Right lobe of liver (tissue), 6 donors: ENCODE results near the gene CACNA1C. TPM values are rescaled to one million over a fixed set of nuclear protein-coding genes. Genes with fewer than 3 reads are reported as not detected.

Experiments used
- ATAC-seq, 4 donors: fragments of 200-7000 bp; cut with Tn5 transposase; one replicate each; pipeline ENCODE4 v1.9.1; 2020; ENCODE audit warnings: mild to moderate bottlenecking in 4 of 4, moderate library complexity in 4 of 4
- DNase-seq, 3 donors: peaks; one replicate each; pipeline ENCODE4 v3.0.0-alpha.2; 2020
- H3K27ac ChIP-seq, 3 donors: fragments of 200-600 bp; one replicate each; pipeline ENCODE4 v1.8.0; 2022
- H3K27me3 ChIP-seq, 2 donors: fragments of 200-600 bp; one replicate each; pipeline ENCODE4 v1.8.0; 2022
- H3K36me3 ChIP-seq, 4 donors: fragments of 200-600 bp; sonication (generic) in 1 of 4; one replicate each; pipeline versions ENCODE4 v1.5.1 to v1.8.0; 2017 to 2022; ENCODE audit warnings: control low read depth in 1 of 4
- H3K4me1 ChIP-seq, 4 donors: fragments of 200-600 bp; sonication (generic) in 1 of 4; one replicate each; pipeline versions ENCODE4 v1.5.1 to v1.8.0; 2017 to 2022; ENCODE audit warnings: control low read depth in 1 of 4
- H3K4me3 ChIP-seq, 3 donors: fragments of 200-600 bp; one replicate each; pipeline ENCODE4 v1.8.0; 2022
- H3K9me3 ChIP-seq, 4 donors: fragments of 200-600 bp; sonication (generic) in 1 of 4; one replicate each; pipeline versions ENCODE4 v1.5.1 to v1.8.0; 2017 to 2022; ENCODE audit warnings: control low read depth in 1 of 4
- POLR2A ChIP-seq: fragments of 450-650 bp; IDR thresholded peaks from one replicate; pipeline ENCODE4 v1.6.1; 2017; ENCODE audit warnings: antibody characterized with exemption, mild to moderate bottlenecking
- WGBS: methylation state at CpG from one replicate; pipeline ENCODE4 v1.1.6; 2018; ENCODE audit warnings: low coverage, low lambda C conversion rate; ENCODE audit not compliant: insufficient coverage; ENCODE audit errors: missing lambda C conversion rate; 5-methylcytosine and 5-hydroxymethylcytosine counted together
- intact Hi-C, 2 donors: fragments of 100-400 bp; cut with DNase I; formaldehyde crosslinking; loops; one replicate each; pipeline versions ENCODE4 v1.11.2 to v1.14.1; 2022
- total RNA-seq, 6 experiments: library from RNA; depleted of rRNA in 2 of 6; stranded (reverse); fragments of >200 nt in 2 of 6; fragmentation: NEBNext Ultra II Directional in 3 of 6; extraction: Animal tissue kit (Norgen Biotek cat#: 25700) in 3 of 6; gene quantifications; one replicate each; pipeline versions ENCODE4 v1.1.0 to v1.2.4, GENCODE V29; 2016 to 2023
- TF ChIP-seq, protein P1 (sequence below), 4 donors: fragments of 200-600 bp in 3 of 4; fragments of 450-650 bp in 1 of 4; IDR thresholded peaks; one replicate each; pipeline versions ENCODE4 v1.5.1 to v1.8.0; 2016 to 2022; ENCODE audit warnings: antibody characterized with exemption in 4 of 4, mild to moderate bottlenecking in 2 of 4
- donor health status: DM: no; HTN: yes; CAD: no.
- donor health status: DM: no; HTN: no; CAD: no.
- donor health status: DM: no; HTN: no; CAD: no.
- donor health status: DM: no; HTN: yes; CAD: no.
- donor health status: DM: no; HTN: yes; CAD: no.

Gene CACNA1C
- total RNA-seq, 6 experiments from 2014 or later, result 0.18 to 1.0 (median 0.57) TPM

DNA sequence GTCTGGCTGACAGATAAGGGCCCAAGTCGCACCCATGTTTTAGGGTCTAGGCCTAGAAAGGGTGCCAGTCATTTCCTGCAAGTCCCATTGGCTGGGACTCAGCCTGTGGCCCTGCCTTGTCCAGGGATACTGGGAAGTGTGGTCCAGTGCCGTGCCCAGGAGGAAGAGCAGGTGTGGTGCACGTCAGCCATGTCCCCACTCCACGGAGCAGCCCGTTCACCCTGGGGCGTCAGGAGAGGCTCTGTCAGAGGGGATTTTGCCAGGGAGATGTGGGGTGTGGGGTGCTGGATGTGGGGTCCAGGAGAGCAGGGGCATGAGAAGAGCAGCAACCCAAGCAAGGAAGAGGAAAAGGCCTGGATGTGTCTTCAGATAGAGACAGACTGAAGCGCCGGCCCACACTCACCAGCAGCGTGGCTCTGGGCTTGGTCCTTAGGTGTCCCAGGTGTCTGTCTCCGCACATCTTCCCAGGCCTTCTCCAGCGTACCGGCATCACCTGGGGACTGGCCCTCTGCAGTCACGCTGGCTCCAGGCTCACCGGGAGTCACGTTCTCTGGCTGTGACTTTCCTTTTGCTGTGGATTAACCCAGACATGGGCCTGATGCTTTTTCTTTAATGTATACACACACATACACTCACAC, 138.2 kb downstream of the CACNA1C start:
- intact Hi-C loops, result no loop called here
- Histone ChIP-seq H3K36me3 (no peaks in the 10 kb centered on the region), H3K27me3 (no peaks in the 10 kb centered on the region), H3K27ac (no peak overlapping the region), H3K4me3 (no peak overlapping the region), H3K9me3 (no peaks in the 10 kb centered on the region), H3K4me1 (no peaks in the 10 kb centered on the region)
- no peak for TF ChIP-seq POLR2A
- TF ChIP-seq, protein P1, sequence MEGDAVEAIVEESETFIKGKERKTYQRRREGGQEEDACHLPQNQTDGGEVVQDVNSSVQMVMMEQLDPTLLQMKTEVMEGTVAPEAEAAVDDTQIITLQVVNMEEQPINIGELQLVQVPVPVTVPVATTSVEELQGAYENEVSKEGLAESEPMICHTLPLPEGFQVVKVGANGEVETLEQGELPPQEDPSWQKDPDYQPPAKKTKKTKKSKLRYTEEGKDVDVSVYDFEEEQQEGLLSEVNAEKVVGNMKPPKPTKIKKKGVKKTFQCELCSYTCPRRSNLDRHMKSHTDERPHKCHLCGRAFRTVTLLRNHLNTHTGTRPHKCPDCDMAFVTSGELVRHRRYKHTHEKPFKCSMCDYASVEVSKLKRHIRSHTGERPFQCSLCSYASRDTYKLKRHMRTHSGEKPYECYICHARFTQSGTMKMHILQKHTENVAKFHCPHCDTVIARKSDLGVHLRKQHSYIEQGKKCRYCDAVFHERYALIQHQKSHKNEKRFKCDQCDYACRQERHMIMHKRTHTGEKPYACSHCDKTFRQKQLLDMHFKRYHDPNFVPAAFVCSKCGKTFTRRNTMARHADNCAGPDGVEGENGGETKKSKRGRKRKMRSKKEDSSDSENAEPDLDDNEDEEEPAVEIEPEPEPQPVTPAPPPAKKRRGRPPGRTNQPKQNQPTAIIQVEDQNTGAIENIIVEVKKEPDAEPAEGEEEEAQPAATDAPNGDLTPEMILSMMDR (IDR thresholded peaks at IDR 0.05), result no peak
- WGBS, result 80% methylated on average over 1 of the region's 15 CpGs
- DNase-seq, result no peak
- ATAC-seq, result no peak

DNA sequence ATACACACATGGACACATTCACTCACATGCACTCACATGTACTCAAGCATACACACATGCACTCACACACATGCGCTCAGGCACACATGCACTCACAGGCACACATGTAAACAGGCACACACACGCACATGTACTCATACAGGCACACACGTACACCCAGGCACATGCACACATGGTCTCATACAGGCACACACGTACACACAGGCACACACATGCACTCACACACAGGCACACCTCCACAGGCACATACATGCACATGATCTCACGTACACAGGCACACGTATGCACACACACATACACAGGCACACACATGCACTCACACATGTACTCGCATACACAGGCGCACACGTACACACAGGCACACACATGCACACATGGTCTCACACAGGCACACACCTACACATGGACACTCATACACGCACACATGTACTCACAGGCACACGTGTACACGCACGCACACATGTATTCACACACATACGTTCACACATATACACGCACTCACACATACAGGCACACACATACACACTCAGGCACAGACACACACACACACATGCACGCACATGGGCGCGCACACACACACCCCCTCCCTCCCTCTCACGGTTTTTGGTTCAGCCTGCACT, 138.9 kb downstream of the CACNA1C start:
- intact Hi-C loops, result no loop called here
- 90% methylated on average over 17 of the region's 19 CpGs for WGBS
- H3K4me3 ChIP-seq, result no peak overlapping the region

DNA sequence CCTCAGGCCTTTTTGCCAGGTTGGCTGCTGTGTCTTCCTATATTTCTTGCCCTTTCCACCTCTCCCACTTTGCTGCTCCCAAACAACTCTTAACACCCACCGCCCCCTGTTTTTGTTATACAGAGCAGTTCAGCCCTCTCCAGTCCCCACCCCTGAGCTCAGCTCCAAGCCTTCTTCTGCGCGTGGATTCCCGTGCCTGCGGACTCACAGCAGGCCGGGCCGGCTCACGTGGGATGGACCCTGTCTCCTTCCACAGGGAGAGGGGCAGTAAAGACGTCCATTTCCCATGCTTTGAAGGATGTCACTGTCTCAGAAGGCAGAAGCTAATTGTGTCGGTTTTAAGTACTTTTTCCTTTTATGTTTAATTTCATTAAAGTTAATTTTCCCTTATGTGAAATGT, 139.4 kb downstream of the CACNA1C start:
- Histone ChIP-seq H3K36me3 (no peaks in the 10 kb centered on the region), H3K27me3 (no peaks in the 10 kb centered on the region), H3K4me1 (no peaks in the 10 kb centered on the region), H3K9me3 (no peaks in the 10 kb centered on the region), H3K27ac (no peak overlapping the region), H3K4me3 (no peak overlapping the region)
- TF ChIP-seq, protein P1 (IDR thresholded peaks at IDR 0.05), result no peak
- no peak for TF ChIP-seq POLR2A
- ATAC-seq (no peak), DNase-seq (no peak)
- 73% methylated on average over 8 of the region's 10 CpGs for WGBS
- intact Hi-C loops, result no loop called here

More for the DNA sequence above, 138.9 kb downstream of the CACNA1C start:
- Histone ChIP-seq H3K27me3 (no peaks in the 10 kb centered on the region), H3K4me1 (no peaks in the 10 kb centered on the region), H3K9me3 (no peaks in the 10 kb centered on the region), H3K36me3 (no peaks in the 10 kb centered on the region), H3K27ac (no peak overlapping the region)
- TF ChIP-seq, protein P1 (IDR thresholded peaks at IDR 0.05), result no peak
- TF ChIP-seq POLR2A, result no peak
- DNase-seq (no peak), ATAC-seq (no peak)

DNA sequence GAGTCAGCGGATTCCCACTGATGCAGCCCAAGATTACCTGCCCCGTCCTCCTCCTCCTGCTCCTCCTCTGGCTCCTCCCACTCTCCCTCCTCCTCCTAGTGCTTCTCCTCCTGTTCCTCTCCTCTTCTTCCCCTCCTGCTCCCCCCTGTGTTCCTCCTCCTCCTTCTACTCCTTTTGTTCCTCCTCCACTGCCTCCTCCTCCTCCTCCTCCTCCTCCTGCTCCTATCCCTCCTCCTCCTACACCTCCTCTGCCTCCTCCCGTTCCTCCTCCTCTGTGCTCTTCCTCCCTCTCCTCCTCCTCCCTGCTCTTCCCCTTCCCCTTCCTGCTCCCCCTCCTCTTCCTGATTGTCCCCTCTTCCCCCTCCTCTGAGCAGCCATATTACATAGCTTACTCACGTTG, 141.3 kb downstream of the CACNA1C start:
- no peak for DNase-seq
- H3K4me3 ChIP-seq, result no peak overlapping the region
- H3K4me1 ChIP-seq, result no peaks in the 10 kb centered on the region
- H3K27ac ChIP-seq, result no peak overlapping the region
- H3K27me3 ChIP-seq, result no peaks in the 10 kb centered on the region
- no peaks in the 10 kb centered on the region for H3K36me3 ChIP-seq
- WGBS, result 35% methylated on average over 4 of the region's 4 CpGs
- no peaks in the 10 kb centered on the region for H3K9me3 ChIP-seq
- intact Hi-C loops, result no loop called here
- ATAC-seq, result peak in 1 of 4 donors; percentile 31
- no peak for TF ChIP-seq POLR2A
- TF ChIP-seq, protein P1 (IDR thresholded peaks at IDR 0.05), result no peak
